Head of caudate nucleus (tissue), 42 donors: Measurements from ENCODE around the gene GOLGA5.

Experiments used
- DNase-seq, 42 donors: peaks; one replicate each; pipeline versions ENCODE4 v3.0.0 to v3.0.0-alpha.2; 2020 to 2021; ENCODE audit warnings: mixed read lengths in 7 of 42
- intact Hi-C: fragments of 100-400 bp; cut with DNase I; formaldehyde crosslinking; loops from one replicate; pipeline ENCODE4 v1.15.0; 2022

The GOLGA5 gene

DNA sequence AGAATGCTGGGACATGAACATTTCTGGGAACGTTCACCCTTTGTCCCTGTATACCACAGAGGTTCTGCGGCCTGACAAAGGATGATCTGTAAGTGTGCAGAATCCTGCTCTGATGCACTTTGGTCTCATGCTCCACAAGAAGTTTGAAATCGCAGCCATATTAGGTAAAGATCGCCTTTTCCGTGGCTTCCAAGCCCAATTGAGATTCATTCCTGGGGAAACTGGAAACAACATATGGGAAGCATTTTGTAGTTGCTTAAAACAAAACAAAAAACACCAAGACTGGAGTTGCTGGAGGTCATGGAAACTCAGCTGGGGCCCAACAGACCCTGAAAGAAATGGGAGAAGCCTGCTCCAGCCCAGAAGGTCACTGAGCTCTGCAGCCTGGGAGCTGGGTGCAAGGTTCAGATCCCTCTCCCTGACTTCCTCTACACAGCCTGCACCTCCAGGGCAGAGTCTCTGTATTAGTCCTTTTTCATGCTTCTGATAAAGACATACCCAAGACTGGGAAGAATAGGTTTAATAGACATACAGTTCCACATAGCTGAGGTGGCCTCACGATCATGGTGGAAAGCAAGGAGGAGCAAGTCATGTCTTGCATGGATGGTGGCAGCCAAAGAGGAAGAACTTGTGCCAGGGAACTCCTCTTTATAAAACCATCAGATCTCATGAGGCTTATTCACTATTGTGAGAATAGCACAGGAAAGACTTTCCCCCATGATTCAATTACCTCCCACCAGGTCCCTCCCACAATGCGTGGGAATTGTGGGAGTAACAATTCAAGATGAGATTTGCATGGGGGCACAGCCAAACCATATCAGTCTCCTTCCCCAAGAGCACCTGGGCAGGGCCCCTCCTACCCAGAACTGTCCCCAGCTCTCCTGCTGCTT lies 68.0 kb downstream of the GOLGA5 start:
- no peak for DNase-seq
- intact Hi-C loops = no loop called here

DNA sequence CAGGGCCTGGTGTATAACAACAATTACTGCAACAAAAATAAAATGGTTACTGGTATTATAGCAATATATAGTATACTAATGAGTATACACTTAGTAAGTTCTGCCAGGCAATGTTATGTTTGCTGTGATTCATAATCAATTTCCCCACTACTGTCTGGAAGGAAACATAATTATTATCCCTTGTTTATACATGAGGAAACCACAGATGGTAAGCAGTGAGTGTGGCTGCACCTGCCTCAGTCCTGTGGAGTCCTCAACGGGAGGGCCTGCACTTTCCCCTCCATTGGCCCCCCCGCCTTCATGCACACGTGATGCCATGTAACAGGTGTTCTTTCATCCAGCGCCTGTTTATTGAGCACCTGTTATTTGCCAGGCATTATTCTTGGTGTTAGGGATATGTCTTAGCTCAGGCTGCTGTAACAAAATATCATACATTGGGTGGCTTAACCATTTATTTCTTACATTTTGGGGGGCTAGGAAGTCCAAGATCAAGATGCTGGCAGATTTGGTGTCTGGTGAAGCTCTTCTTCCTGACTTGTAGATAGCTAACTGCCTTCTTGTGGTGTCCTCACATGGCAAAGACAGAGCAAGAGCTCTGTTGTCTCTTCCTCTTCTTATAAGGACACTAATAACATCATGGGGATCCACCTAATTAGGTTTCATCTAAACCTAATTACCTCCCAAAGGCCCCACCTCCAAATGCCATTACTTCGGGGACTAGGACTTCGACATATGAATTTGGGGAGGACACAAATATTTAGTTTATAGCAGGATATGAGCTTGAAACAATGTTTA lies 69.4 kb downstream of the GOLGA5 start:
- intact Hi-C loops = no loop called here
- DNase-seq = no peak

DNA sequence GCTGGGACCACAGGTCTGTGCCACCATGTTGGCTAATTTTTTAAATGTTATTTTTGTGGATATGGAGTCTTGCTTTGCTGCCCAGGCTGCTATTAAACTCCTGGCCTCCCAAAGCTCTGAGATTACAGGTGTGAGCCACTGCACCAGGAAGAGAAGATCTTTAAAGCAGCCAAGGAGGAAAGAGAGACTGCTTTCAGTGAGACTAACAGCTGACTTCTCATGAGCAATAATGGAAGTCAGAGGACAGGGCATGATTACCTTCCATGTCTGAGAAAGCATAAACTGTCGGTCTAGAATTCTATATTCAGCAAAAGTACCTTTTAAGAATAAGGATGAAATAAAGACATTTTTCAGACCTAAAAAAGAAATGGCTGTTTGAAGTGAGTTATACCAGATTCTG lies 71.6 kb downstream of the GOLGA5 start:
- DNase-seq = no peak
- intact Hi-C loops = no loop called here

DNA sequence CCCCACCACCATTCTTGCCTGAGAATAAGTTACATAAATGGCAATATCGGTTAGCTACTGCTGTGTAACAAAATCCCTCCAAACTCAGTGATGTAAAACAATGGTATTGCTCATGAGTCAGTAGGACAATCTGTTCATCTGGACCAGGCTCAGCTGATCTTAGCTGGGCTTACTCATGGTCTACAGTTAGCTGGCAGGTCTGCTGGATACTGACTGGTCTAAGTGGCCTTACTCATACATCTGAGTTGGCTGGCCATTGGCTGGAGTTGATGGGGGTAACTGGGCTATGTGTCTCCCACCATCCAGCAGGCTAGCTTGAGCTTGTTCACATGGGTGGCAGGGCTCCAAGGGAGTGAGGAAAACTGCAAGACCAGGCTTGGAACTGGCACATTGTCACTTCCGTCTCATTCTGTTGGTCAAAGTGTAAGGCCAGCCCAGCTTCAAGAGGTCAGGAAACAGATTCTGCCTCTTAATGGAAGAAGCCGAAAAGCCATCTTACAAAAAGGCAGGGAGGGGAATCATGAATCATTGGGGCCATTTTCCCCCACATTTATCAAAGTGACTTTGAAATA lies 72.2 kb downstream of the GOLGA5 start:
- no peak for DNase-seq
- intact Hi-C loops = no loop called here

DNA sequence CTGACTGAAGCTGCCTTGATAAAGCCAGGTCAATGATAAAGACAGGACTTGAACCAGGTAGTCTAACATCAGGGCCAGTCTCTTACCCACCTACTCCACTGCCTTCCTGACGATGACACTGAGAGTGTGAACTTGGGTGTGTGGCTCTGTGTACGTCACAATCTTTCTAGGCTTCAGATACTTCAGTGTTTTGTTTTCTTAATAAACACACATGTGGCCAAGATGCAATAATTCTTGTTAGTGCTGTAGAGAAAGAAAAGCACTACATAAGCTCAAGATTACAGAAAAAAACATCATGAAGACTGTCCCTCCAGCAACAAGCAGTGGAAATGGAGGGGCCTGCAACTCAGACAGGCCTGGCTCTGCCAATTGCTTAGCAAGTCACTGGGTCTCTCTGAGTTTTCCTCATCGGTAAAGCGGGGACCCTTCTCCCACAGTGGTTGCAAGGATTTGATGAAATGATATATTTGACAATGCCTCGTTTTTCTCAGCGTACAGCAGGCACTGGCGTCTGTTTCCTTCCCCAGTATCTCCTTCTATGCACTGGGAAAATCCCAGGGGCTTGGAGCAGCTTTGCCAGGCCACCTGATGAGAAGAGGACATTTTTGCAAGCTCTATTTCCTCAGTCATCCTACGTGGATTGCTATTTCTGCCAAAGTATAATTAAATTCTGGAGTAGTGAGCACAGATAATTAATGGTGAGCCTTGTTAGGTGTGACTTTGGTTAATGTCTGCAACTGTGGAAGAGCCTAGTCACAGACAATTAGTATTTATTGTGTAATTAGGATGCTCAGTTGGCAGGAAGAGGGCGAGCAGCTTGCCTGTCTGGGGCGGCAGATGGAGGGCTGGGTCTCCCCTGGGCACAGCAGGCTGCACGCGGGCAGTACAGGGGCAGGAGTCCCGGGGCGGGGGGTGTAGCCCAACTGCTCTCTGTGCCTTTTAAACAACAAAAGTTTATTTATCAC lies 73.1 kb downstream of the GOLGA5 start:
- peak in 1 of 42 donors; percentile 32 for DNase-seq
- intact Hi-C loops = no loop called here

DNA sequence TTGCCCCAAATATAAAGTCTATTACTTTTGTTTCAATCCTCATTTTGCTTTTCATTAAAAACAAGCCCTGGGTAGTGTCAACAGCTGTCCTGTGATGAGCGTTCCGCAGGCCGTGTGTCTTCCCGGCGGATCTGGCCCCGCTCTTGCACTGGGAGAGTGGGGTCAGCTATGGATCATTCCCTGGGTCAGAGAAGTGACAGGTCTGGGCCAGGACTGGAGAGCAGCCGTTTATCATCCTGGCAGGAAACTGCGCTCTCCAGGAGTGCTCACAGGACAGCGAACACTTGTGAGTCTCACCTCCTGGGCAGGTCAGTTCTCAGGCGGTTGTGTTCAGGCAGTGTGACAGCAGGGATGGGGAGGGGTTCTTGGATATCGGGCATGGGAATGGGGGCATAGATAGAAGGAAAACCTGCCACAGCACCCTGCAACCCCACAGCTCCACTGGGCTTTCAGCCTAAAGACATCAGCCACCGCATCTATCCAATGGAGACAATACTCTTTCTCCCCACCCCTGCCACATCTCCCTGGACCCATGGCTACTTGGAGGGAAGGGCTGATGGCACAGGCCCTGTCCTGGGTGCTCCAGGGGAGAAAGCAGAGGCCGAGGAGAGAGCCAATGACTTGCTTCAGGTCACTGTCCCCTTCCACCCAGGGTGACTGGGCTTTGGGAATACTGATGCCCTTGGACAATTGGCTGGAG lies 81.0 kb downstream of the GOLGA5 start:
- intact Hi-C loops = no loop called here
- no peak for DNase-seq

DNA sequence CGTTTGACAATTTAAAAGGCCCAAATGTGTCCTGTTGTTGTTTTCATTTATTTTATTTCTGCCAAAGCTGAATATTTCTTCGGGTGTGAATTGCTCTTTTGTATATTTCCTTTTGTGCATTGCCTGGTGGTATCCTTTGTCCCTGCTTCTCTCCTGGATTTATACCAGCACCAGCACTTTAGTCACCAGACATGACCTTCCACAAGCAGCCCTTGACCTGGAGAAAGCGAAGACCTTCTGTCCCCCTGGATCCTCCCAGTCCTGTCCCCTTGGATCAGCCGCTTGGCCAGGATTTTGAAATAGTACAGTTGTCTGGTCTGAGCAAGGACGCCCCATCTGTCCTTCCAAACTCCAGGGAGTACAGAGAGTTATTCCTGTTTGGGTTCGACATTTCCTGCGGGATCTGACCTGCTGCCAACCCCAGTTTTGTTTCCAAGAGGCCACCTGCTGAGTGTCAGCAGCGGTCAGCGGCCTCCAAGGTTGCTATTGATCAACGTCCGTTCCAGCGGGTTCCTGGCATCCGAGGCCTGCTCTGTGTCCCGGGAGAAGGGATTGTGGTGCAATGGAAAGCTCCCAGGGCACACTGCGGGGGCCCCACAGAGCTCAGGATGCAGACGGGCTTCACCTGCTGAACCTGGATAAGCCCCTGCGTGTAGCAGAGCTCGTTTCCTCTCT lies 83.8 kb downstream of the GOLGA5 start:
- intact Hi-C loops = no loop called here
- no peak for DNase-seq

DNA sequence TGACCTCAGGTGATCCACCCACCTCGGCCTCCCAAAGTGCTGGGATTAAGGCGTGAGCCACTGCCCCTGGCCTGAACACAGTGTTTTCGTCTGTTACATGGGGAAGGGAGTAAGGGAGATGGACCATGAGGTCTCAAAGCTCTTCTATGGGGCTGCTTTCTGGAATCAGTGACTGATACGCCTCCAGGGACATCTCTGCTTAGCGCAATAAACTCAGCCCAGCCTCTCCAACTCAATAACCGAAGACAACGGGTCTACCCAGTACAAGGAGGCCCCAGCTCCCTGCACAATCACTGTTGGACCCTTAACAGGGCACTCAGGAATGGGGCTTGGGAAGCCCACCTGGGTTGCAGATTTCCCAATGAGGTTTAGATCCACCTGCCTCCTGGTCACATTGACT lies 86.2 kb downstream of the GOLGA5 start:
- DNase-seq = no peak
- intact Hi-C loops = no loop called here

DNA sequence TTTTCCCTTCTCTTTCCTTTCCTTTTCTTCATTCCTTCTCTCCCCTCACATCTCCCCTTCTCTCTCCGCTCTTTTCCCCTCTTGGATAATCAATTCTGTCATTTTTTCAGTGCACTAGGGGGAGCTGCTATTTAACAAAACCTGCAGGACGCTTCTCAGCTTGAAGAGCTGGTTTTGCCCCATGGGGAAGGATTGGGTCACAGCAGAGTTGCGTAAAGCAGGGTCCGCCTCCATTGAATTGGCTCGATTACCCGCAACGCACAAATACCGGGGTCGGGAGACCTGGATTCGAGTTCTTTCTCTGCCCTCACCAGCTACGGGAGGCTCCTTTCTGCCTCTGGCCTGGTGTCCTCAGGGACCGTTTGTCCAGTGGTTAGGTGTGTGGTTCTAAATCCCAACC lies 86.7 kb downstream of the GOLGA5 start:
- intact Hi-C loops = no loop called here
- peak in 15 of 42 donors; percentile 14 to 55 (median 25) for DNase-seq

DNA sequence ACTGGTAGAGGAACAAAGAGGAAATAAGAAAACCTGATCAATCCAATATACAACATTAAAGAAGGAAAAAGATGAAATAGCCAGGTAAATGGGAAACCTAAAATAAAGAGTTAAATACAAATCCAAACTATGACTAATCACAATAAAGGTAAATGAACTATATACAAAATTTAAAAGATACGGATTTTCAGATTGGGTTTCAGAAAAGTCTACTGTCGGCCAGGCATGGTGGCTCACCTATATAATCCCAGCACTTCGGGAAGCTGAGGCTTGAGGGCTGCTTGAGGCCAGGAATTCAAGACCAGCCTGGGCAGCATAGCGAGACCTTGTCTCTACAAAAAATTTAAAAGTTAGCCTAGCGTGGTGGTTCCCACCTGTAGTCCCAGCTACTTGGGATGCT lies 89.0 kb downstream of the GOLGA5 start:
- intact Hi-C loops = no loop called here
- DNase-seq = no peak

DNA sequence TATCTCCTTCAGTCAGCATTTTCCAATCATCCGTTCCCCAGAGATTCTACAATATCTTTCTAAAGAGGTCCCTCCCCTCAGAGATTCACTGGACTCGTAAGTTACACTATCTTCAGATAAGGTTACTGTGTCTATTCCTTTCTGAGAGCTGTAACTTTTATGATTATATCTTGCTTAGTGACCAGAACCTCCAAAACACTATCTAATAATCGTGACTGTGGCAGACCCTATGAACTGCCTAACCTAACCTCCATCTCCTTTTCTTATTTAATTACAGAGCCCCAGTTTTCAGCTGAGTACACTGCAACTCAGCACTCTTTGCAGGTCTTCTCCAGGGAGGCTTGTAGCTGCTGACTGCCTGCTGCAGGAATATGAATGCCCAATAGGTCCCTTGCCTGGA lies 90.3 kb downstream of the GOLGA5 start:
- intact Hi-C loops = no loop called here
- DNase-seq = no peak

DNA sequence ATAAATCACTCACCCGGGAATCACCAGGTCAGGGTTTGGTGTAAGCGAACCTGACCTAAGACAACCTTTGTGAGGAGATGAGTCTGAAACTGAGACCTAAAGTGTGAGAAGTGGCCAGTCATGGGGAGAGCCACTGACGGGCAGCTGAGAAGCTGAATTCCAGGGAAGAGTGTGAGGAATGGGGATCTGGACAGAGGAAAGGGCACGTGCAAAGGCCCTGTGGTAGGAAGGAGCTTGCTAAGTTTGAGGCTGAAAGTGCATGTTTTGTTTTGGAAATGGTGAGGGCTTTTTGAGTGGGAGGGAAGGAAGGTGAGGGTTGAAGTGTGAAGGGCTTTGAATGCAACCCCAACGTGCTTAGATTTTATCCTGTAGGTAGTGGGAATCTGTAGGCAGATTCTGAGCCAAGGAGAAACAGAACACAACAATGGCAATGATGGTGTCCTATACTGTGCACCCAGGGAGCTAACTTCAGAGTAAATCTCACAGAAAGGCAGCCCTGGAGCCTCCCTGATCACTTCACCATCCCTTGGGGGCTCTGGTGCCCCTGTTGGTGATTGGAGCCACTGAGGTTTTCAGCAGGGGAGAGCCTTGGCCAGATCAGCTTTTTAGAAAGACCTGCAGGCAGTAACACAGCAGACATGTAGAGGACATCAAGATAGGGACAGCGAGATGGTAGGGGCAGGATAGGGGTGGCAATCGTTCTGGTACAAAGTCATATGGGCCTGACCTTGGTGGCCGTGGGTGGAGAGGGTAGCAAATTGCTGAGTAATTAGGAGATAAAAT lies 91.4 kb downstream of the GOLGA5 start:
- no peak for DNase-seq
- intact Hi-C loops = no loop called here

DNA sequence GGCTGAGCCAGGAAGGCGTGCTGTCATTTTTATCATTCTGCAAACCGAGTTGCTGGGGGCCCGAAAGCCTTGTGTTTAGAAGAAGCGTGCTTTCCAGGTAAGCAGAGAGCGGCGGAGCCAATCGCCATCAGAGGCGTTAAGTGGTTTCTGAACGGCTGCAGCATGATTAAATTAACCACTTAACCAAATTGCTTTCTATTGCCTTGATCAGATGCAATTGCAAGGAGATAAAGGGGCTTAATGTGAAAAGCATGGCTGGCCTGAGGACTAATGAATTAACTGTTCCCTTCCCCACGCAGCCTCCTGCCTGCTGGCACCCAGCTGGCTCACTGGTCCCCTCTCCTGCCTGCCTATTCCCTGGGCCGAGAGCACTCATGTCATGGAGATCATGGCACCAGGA lies 92.2 kb downstream of the GOLGA5 start:
- no peak for DNase-seq
- intact Hi-C loops = no loop called here

DNA sequence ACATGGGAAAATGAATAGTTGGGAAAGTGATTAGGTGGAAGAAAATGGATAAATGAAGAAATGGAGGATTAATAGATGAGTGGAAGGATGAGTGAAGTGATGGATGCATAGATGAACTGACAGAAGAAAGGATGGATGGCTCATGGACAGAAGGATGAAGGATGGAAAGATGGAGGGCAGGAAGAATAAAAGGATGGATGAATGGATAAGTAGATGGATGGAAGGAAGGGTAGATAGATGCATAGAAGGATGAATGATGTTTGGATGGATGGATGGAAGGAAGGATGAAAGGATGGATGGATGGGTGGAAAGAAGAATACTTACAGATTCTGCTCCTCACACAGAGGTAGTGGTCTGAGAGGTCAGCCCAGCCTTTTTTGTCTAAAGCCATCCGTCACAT lies 93.1 kb downstream of the GOLGA5 start:
- intact Hi-C loops = no loop called here
- DNase-seq = no peak

DNA sequence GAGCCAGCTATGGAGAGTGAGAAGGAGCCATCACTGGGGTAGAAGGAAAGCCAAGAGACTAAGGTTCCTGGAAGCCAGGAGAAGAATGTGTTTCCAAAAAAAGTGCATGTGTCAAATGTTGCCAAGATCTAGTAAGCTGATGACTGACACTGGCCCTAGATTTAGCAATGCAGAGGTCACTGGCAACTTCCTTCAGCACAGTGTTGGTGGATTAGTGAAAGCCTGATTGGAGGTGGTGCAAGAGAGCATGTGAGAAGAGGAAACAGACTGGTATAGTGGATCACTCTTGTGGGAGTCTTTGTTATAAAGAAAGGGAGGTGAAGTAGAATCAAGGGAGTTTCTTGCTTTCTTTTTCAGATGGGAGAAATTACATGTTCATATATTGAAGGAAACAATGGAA lies 94.8 kb downstream of the GOLGA5 start:
- intact Hi-C loops = no loop called here

More for the DNA sequence above, 94.8 kb downstream of the GOLGA5 start:
- no peak for DNase-seq
